Stimulated activated CD8-positive, alpha-beta memory T cell treated with anti-CD3 and anti-CD28 coated beads, Interleukin-4, amount 100 ng/mL, for 4 hours (primary cell): ENCODE measurements around the gene KRT6A.
"Not testable (repeated sequence)": the region's sequence is repeated elsewhere in the genome, so short reads cannot be mapped to it uniquely, and the experiment has no call there.

Experiments used
- DNase-seq, 2 donors: peaks; one replicate each; pipeline ENCODE4 v3.0.0-alpha.2; 2020; ENCODE audit warnings: low read depth in 2 of 2, low spot score in 1 of 2

The KRT6A gene

DNA sequence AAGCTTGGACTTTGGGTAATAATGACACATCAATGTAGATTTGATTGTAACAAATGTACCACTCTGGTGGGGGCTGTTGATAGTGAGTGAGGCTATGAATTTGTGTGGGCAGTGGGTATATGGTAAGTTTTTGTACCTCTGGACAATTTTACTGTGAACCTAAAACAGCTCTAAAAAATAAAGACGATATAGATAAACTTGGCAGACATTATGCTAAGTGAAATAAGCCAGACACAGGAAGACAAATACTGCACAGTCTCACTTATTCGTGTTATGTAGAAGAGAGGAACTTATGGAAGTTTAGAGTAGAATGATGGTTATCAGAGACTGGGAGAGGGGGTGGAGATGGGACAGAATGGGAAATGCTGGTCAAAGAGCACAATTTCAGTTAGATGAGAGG, 28.2 kb downstream of the KRT6A start:
- no peak for DNase-seq

DNA sequence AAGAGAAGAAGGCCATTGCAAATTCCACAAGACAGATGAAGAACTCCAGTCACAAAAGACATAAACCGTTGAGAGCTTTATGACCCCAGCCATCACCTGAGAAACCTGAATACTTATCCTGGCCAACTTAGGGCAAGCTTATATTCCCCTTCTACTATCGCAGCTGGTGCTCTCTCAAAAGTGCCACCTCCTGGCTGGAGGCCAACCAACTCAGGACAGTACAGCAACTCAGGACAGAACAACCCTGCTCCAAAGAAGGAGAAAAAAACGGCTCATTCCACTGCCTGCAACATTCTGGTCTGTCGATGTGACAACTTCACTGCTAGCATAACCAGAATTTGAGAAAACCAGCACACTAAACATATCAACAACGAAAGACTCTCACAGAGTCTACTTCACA, 31.4 kb downstream of the KRT6A start:
- DNase-seq: no peak

DNA sequence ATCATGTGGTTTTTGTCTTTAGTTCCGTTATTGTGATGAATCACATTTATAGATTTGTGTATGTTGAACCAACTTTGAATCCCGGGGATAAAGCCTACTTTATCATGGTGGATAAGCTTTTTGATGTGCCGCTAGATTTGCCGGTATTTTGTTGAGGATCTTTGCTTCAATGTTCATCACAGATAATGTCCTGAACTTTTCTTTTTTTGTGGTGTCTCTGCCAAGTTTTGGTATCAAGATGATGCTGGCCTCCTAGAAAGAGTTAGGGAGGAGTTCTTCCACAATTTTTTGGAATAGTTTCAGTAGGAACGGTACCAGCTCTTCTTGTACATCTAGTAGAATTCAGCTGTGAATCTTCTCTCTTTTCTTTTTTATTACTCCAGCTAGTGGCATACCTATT, 34.2 kb downstream of the KRT6A start:
- no peak for DNase-seq

DNA sequence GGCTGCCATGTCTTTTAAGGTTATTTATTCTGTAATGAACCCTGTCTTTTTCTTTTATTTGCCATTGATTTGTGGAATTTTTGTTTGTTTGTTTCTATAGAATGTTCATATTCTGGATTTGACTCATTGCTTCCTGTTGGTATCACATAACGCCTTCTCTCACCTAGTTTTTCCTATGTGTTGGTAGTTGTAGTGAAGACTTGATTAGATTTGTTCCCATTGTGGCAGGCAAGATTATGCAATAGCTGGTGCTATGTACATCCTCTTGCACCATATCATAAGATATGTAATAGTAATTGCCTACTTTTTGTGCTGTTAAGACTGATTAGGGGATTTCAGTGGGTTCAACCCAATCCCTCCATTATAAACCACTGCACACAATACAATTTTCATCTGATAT, 37.2 kb downstream of the KRT6A start:
- no peak for DNase-seq

DNA sequence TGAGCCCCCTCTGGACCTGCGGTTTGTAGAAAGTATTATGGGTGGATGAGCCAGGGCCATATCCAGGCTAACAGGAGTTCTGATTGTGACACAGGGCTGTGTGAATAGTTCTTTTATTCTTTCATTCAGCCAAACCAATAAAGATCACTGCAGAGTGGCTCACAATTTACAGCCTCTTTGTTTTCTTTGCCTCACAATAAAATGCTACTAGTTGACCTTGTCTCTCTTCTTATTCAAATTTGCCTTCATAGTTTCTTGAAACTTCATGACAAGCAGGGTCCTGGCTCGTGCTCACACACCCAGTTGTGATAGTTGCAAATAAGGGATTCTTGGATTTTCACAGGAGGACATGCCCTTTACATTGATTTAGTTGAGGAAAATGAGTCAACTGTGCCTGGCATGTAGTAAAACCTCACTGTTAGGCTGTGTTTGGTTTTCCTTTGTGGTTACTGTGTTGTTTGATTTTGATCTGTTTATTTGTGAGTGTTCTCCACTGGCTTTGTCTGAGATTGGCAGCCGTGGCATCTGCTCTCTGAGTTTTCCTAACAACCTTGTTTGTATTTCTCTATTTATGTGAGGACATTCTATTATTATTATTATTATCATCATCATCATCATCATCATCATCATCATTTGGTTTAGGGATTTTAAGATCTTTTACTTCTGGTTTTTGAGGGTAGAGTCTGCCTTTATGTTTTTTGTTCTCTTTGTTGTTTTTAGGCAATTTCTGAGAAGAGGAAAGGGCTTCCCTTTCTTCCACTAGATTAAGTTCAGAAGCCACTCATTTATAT, 38.5 kb downstream of the KRT6A start:
- DNase-seq: no peak

DNA sequence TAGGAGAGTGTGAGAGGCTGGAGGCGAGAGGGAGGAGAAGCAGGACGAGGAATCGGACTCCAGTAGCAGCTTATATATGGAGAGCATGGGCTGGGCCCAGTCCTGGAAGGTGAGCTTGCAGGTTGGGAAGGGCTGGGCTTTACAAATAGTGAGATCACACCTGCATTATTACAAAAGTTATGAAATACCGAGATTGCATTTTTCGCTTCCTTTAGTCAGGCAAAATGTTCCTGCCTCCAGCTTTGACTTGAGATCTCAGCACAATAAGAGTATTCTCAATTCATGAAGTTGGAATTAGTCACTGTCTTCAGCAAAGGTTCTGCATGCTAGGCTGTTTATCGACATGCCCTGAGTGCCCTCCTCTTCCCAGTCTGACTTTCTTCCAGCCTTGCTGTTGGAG, 41.0 kb downstream of the KRT6A start, which contains the start of gene KRT6B:
Gene KRT6B, minus strand, starts transcription at position 46 of the 400 bp plus-strand sequence. CDS start 68 bp downstream, outside the sequence.
- DNase-seq: no peak

DNA sequence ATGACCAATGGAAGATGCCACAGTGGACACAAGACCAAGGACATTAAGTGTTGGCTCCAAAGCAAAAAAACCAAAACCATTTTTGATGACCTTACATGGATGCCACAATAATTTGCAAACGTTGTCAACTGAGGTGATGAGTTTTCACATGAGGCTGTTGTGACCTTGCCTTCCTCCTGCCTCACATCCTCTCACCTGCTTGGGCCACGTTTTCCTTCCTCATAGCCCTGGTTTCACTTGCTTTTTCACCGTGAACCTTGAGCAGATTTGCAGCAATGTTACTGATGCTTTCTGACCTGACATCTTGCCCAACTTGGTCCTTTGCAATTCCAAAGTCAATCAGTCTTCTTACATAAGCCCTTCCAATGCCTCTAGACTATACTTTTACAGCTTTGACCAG, 44.8 kb downstream of the KRT6A start:
- DNase-seq: no peak

DNA sequence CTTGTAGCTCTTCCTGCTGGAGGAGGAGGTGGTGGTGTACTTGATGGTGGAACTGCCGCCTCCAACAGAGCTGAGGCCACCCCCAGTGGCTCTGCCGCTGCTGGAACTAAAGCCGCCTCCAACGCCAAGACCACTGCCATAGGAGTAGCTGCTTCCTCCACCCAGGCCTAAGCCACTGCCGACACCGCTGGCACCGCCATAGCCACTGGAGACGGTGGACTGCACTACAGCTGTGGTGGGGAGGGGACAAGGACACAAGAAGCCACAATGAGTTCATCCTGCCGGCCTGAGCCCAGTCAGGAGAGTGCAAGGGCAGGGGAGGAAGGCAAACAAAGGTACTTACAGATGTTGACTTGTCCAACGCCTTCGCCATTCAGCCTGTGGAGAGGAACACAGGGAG, 45.9 kb downstream of the KRT6A start:
- not testable (repeated sequence) for DNase-seq

DNA sequence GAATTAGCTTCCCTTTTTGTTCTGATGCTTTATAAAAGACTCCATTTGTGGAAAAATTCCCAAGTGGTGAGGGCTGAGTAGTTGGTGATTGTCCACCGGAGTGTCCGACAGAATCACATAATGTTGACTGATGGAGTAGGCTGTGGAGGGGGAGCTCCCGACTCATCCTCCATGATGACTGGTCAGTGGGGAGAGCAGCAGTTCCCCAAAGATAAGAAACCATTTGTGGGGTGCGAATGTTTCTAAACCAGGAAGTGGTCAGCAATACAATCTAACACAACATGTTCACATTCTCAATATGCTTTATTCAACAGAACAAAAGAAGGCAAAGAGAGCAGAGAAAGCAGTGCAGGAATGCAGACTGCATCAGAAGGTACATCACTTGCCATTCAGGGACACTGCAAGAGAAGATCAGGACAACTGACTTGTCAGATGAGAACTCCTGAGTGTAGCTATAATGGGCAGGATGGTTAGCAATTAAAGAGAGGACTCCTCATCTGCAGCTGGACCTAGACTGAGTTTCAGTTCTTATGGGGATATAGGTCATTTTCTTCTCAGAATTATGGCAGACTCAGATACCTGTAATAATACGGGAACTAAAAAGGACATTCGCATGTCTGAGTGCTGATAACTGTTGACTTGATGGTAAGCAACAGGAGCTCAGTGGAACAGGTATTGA, 46.6 kb downstream of the KRT6A start:
- no peak for DNase-seq

DNA sequence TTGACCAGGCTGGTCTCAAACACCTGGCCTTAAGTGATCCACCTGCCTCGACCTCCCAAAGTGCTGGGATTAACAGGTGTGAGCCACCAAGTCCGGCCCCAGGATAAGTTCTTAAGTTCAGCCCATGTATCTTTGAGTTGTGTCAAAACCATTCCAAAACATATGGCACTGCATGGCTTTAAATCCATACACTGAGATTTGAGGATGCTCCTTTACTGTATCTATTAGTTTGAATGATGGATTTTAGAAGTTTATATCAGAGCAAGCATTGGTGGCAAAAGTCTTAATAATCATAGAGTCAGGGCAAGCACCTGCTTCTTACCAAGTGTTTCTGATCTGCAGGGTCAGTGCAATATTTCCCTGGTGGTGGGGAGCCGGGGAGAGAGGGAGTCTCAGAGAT, 47.2 kb downstream of the KRT6A start:
- DNase-seq: no peak

DNA sequence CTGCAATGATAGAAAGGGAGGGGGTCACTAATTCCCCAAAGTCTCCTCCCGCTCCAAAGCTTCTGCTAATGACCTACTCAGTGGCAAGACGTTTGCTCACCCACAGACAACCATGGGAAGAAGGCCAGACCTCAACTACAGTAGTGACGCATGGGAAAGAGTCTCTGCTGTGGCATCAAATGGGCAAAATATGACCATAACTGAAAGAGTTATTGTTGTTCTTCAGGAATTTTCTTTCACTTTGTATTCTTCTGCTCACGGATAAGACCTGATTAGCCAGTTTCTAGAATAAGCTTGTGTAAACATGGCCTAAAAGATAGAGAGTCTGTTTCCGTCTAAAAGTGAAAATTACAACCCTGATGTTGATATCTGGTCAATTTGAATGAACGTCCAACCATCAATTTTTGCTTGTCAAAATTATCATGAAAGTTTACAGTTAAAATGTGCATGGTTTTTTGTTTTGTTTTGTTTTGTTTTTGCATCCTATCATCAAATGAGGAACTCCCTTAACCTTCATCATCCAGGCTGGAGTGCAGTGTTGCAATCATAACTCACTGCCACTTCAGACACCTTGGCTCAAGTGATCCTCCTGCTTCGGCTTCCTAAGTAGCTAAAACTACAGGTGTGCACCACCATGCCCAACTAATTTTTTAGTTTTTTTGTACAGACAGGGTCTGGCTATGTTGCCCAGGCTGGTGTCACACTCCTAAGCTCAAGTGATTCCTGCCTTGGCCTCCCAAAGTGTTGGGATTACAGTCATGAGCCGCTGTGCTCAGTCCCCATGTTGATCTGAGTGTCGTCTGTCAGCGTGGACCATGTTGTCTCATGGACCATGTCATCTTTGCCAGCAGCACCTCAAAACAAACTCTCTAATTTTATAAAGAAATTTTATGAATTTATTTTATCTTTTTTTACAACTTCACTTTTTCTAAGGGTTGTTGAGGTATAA, 48.1 kb downstream of the KRT6A start:
- no peak for DNase-seq

DNA sequence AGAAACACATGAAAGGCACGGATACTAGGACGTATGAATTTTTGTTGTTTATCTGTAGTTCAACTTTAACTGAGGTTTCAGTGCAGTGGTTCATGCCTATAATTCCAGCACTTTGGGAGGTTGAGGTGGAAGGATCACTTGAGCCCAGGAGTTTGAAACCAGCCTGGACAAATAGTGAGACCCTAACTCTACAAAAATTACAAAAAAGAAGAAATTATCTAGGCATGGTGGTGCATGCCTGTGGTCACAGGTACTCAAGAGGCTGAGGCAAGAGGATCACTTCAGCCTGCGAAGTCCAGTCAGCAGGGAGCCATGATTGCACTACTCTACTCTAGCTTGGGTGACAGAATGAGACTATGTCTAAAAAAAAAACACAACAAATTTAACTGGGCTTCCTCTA, 49.1 kb downstream of the KRT6A start:
- DNase-seq: no peak

DNA sequence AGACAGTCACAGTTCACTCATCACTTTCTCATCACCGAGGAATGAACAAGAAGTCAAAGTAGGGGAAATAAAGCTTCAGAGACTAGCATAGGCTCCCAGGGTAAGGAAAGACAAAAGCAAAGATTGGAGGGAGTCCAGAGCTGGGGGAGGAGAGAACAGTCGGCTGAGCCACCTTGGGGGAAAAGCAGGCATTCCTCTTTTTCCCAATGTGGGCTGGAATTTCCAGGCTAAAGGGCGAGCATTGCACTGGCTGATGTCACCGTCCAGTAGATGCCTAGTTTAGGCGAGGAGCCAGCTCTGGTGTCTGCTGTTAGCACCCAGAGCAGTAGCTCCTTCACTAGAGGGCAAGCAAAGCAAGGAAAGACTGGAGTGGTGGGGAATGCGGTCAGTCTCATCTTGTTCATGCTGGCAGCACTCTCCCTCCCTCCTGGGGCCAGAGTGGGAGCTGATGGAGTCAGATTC, 50.4 kb downstream of the KRT6A start:
- DNase-seq: no peak

DNA sequence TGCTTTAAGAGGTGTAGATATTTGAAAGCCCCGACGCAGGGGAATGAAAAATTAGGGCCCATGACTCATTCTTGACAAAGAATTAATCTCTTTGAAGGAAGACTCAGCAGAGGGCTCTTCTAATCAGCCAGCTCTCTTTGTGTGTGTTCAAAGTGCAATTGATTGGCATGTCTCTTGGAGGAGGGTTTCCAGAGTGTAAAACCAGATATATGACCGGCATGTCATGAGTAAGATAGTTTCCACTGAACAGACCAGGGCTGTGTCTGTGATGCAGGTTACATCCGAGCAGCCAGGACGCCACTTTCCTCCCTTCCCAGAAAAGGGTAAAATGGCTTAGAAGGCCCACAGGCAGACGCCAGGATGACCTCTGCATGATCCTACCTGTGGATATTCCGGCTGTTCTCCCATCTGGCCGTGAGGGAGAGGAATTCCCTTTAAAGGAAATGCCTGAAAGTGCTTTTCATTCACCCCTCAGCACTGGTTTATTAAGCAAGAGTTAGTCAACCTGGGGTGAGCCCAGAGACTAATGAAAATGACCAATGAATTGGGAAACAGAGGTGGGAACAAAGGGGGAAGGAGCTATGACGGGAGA, 51.6 kb downstream of the KRT6A start:
- no peak for DNase-seq

DNA sequence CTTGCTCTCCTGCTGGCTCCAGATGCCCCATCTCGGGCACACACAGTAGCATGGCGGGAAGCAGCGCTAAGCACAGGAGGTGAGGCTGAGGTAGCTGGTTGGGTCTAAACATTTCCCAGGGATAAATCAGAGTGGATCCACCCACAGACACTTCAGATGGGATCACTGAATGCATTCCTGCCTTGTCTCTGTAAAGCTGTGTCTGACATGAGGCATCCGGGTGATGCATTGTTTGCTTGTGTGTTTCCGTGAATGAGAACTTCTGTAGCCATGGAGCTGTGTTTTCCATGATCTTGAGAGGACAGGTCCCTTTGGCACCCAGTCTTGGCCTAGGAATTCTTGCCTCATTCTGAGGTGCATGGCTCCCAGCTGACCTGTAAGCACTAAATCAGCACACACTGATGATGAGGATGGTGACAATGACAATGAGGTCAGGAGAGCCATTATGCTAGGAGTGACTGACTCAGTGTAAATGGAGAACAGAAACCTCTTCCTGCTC, 52.2 kb downstream of the KRT6A start:
- DNase-seq: no peak

DNA sequence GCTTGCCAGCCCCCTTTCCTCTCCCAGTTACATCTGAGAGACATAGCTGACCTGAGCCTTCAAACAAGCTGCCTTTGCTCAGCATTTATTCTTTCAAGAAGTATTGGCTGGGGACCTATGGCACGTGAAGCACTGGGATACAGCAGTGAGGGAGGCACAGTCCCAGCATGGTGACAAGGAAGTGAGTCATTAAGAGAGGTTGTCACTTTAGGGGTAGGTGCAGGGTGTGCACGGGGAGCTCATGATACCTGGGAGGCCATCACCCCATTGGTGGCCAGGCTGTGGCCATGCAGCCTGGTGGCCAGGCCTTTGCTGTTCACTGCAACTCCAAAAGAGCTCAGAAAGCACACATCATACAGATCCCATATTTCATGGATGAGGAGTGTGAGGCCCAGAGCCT, 53.2 kb downstream of the KRT6A start:
- DNase-seq: no peak

DNA sequence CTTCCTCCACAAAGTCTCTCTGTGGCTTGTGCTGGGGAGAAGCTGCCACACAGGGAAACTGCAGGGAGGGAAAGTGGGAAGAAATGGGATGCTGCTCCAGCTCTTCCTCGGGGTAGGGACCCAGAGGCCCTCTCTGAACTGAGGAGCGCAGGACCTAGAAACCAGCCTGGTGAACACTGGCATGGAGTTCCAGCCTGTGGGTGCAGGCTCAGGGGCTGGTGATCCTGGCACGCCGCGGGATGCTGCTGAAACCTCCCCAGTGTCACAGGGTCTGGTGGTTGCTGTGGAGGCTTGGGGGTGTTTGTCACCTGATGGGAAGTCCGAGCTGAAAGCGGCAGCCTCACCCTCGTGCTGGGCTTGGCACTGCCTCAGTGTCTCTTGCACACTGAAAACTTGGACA, 53.6 kb downstream of the KRT6A start:
- no peak for DNase-seq

DNA sequence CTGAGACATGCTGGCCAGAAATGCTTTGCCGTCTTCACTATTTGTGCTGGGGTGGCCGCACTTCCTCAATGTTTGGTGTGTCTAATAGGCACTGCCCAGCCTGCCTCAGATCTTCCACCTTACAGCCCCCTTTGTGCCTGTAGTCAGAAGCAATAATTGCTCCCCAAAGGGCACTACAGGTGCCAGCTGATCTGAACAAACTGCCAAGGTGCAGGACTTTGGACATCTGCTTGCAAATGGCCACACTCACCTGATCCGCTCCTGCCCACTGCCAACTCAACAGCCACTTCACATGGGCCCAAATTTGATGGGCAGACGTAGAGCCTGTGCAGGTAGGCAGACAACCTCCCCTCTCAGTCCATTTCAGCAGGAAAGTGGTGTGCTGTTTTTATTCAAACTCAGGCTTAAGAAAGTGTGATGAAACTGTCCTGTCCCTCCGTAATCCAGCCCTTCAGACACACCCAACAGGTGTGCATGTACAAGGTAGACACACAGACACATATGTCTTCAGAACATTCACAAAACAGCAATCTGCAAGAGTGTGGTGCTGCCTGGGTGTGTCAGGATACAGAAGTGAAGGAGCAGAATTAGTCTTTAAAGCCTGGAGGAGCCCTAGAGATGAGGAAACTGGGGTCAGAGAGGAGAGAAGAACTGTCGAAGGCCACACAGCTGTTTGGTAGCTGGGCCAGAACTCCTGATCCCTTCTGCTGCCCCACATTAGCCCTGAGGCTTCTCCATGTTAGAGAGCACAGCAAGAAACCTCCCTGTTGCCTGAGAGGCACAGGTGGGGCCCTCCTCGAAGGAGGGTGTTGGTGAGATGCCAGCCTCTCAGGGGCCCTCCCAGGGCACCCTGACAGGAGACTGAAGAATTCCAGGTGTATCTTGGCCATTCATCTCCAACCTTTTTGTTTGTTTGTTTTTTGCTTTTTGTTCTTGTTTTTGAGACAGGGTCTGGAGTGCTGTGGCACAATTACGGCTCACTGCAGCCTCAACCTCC, 54.5 kb downstream of the KRT6A start:
- no peak for DNase-seq

DNA sequence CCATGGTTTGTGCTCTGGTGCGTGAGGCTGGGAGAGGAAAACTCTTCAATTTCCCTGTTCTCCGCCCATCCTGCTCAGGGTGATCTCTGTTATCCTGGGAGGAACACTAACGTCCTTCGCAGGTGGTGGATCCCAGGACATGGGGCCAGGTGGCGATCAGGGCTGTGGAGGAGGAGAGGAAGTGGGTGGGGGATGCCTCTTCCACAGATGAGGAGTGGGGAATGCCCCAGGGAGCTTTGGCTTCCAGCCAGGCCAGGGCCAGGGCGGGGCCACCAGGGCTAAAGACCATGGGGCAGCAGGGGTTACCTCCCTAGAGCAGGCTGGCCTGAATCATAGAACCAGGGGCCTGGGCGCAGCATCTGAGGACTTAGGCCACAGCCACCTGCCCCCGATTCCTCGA, 55.5 kb downstream of the KRT6A start:
- DNase-seq: no peak
